Uterus (tissue), 4 donors: ENCODE results near the gene ANKRD55. TPM values are rescaled to one million over a fixed set of nuclear protein-coding genes. Genes with fewer than 3 reads are reported as not detected.

ENCODE experiments used
- DNase-seq, 2 donors: peaks; one replicate each; pipeline ENCODE4 v3.0.0-alpha.2; 2019 to 2020
- H3K27ac ChIP-seq, 2 donors: fragments of 200-600 bp; sonication (generic); 1 replicate in 1 of 2; 2 replicates in 1 of 2; pipeline ENCODE4 v1.5.1; 2016 to 2018
- H3K27me3 ChIP-seq, 2 donors: fragments of 200-600 bp; sonication (generic); one replicate each; pipeline ENCODE4 v1.5.1; 2018 to 2019; ENCODE audit warnings: control low read depth in 1 of 2
- H3K36me3 ChIP-seq, 2 donors: fragments of 200-600 bp; sonication (generic); one replicate each; pipeline ENCODE4 v1.5.1; 2019; ENCODE audit warnings: control low read depth in 1 of 2
- H3K4me1 ChIP-seq, 2 donors: fragments of 200-600 bp; sonication (generic); one replicate each; pipeline ENCODE4 v1.5.1; 2018 to 2019; ENCODE audit warnings: control low read depth in 1 of 2
- H3K4me3 ChIP-seq, 2 donors: fragments of 200-600 bp; sonication (generic); 1 replicate in 1 of 2; 2 replicates in 1 of 2; pipeline ENCODE4 v1.5.1; 2018 to 2019; ENCODE audit warnings: mild to moderate bottlenecking in 1 of 2
- H3K9me3 ChIP-seq, 2 donors: fragments of 200-600 bp; sonication (generic); one replicate each; pipeline ENCODE4 v1.5.1; 2019; ENCODE audit warnings: control low read depth in 1 of 2
- POLR2A ChIP-seq, 2 donors: fragments of 450-650 bp; IDR thresholded peaks; one replicate each; pipeline ENCODE4 v1.6.1; 2016; ENCODE audit warnings: antibody characterized with exemption in 2 of 2, mild to moderate bottlenecking in 1 of 2, moderate library complexity in 1 of 2
- intact Hi-C: fragments of 100-400 bp; cut with DNase I; formaldehyde crosslinking; loops from one replicate; pipeline ENCODE4 v1.15.1; 2023; ENCODE audit warnings: low total_unique reads
- total RNA-seq, 4 donors: library from RNA; depleted of rRNA in 3 of 4; stranded (reverse); fragments of >200 nt in 3 of 4; gene quantifications; one replicate each; pipeline versions ENCODE4 v1.1.0 to v1.2.4, GENCODE V29; 2014 to 2023
- TF ChIP-seq, protein P1 (sequence below), 4 experiments: fragments of 200-600 bp in 2 of 4; fragments of 450-650 bp in 2 of 4; sonication (generic) in 2 of 4; IDR thresholded peaks; one replicate each; pipeline ENCODE4 v1.5.1; 2016 to 2019; ENCODE audit warnings: antibody characterized with exemption in 4 of 4, mild to moderate bottlenecking in 2 of 4, moderate library complexity in 1 of 4
- donor health status: DM: yes; HTN: yes; CAD: no.

ANKRD55 gene
- total RNA-seq, 4 donors from 2014 or later = 0.55 TPM; not detected in 3

DNA sequence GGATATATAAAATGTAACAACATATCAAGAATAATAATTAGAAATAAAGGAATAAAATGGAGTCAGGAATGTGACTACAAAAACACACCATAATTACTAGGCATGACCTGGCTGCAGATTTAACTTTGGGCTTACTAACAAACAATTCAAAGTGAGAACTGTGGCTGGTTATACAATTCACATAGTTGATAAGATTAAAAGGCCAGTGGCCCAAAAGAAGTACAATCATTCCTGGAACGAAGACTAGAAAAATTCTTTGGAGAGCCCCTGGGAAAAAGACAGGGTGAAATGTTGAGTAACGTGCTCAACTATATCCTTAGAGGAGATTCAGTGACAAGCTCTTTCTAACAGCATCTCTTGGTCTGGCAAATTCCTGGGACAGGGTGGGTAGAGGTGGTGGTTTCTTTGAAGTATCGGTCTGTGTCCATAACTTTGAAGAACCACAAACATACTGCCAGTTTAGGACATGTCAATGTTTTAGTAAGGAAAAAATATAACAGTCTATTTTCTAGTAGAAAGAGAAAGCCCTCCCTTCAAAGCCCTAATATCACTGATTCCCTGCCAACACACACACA lies 163.4 kb downstream of the ANKRD55 start:
- Histone ChIP-seq H3K4me3 (no peak overlapping the region), H3K27ac (peak overlapping the region in 1 of 2 donors; percentile 49), H3K4me1 (peaks cover 0 to 5% of the 10 kb centered on the region in 2 donors), H3K36me3 (no peaks in the 10 kb centered on the region), H3K27me3 (no peaks in the 10 kb centered on the region), H3K9me3 (no peaks in the 10 kb centered on the region)
- TF ChIP-seq, protein P1, sequence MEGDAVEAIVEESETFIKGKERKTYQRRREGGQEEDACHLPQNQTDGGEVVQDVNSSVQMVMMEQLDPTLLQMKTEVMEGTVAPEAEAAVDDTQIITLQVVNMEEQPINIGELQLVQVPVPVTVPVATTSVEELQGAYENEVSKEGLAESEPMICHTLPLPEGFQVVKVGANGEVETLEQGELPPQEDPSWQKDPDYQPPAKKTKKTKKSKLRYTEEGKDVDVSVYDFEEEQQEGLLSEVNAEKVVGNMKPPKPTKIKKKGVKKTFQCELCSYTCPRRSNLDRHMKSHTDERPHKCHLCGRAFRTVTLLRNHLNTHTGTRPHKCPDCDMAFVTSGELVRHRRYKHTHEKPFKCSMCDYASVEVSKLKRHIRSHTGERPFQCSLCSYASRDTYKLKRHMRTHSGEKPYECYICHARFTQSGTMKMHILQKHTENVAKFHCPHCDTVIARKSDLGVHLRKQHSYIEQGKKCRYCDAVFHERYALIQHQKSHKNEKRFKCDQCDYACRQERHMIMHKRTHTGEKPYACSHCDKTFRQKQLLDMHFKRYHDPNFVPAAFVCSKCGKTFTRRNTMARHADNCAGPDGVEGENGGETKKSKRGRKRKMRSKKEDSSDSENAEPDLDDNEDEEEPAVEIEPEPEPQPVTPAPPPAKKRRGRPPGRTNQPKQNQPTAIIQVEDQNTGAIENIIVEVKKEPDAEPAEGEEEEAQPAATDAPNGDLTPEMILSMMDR (IDR thresholded peaks at IDR 0.05) = no peak
- no peak for TF ChIP-seq POLR2A (IDR thresholded peaks at IDR 0.05)
- DNase-seq = no peak
- intact Hi-C loops = no loop called here

GRCh38 chr5:56066931-56067450 lies 166.1 kb downstream of the ANKRD55 start:
- no peak for TF ChIP-seq POLR2A (IDR thresholded peaks at IDR 0.05)
- TF ChIP-seq, protein P1 (IDR thresholded peaks at IDR 0.05) = no peak
- no peak overlapping the region for H3K27ac ChIP-seq

DNA sequence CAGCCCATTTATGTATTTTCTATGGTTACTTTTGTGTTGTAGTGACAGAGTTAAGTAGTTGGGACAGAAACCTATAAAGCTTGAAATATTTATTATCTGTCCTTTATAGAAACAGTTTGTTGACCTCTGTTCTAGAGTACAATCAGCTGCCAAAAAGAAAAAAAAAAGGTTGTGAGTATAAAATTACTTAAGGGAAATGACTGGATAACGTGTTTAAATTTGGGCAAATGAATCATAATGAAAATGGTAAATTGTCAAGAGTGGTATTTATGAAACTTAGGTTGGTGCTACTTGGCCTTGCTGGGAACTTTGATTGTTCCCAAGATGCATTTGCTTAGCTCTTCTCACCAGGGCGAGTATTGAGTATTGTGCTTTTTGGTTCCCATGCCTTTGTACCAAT lies 168.1 kb downstream of the ANKRD55 start:
- Histone ChIP-seq H3K9me3 (no peaks in the 10 kb centered on the region), H3K27me3 (no peaks in the 10 kb centered on the region), H3K4me1 (no peaks in the 10 kb centered on the region), H3K36me3 (no peaks in the 10 kb centered on the region), H3K27ac (no peak overlapping the region), H3K4me3 (no peak overlapping the region)
- DNase-seq = no peak
- no peak for TF ChIP-seq POLR2A (IDR thresholded peaks at IDR 0.05)
- TF ChIP-seq, protein P1 (IDR thresholded peaks at IDR 0.05) = no peak
- intact Hi-C loops = no loop called here

More at GRCh38 chr5:56066931-56067450, 166.1 kb downstream of the ANKRD55 start:
- no peaks in the 10 kb centered on the region for H3K9me3 ChIP-seq
- no peak for DNase-seq
- H3K27me3 ChIP-seq = no peaks in the 10 kb centered on the region
- intact Hi-C loops = no loop called here
- H3K36me3 ChIP-seq = no peaks in the 10 kb centered on the region
- H3K4me3 ChIP-seq = no peak overlapping the region
- peaks cover 0 to 5% of the 10 kb centered on the region in 2 donors for H3K4me1 ChIP-seq

GRCh38 chr5:56060276-56061110 lies 172.6 kb downstream of the ANKRD55 start:
- H3K4me1 ChIP-seq = no peaks in the 10 kb centered on the region
- H3K27me3 ChIP-seq = no peaks in the 10 kb centered on the region
- DNase-seq = no peak
- H3K36me3 ChIP-seq = no peaks in the 10 kb centered on the region
- H3K27ac ChIP-seq = no peak overlapping the region
- H3K4me3 ChIP-seq = no peak overlapping the region
- TF ChIP-seq, protein P1 (IDR thresholded peaks at IDR 0.05) = no peak
- no peak for TF ChIP-seq POLR2A (IDR thresholded peaks at IDR 0.05)
- no peaks in the 10 kb centered on the region for H3K9me3 ChIP-seq
- intact Hi-C loops = no loop called here

GRCh38 chr5:56059854-56060253 lies 173.3 kb downstream of the ANKRD55 start:
- TF ChIP-seq POLR2A (IDR thresholded peaks at IDR 0.05) = no peak
- TF ChIP-seq, protein P1 (IDR thresholded peaks at IDR 0.05) = no peak
- intact Hi-C loops = no loop called here
- Histone ChIP-seq H3K36me3 (no peaks in the 10 kb centered on the region), H3K9me3 (no peaks in the 10 kb centered on the region), H3K4me1 (no peaks in the 10 kb centered on the region), H3K27ac (no peak overlapping the region), H3K4me3 (no peak overlapping the region), H3K27me3 (no peaks in the 10 kb centered on the region)
- DNase-seq = no peak
